Neural cell (in vitro differentiated cells): Measurements from ENCODE around the gene MUC2.

Experiments used
- EP300 ChIP-seq: fragments of 450-650 bp; conservative IDR thresholded peaks from 2 replicates; pipeline ENCODE4 v1.6.1; 2014; ENCODE audit warnings: antibody characterized with exemption, mild to moderate bottlenecking, moderate library complexity; ENCODE audit not compliant: poor library complexity, severe bottlenecking
- RAD21 ChIP-seq: fragments of 450-650 bp; conservative IDR thresholded peaks from 2 replicates; pipeline ENCODE4 v1.6.1; 2014; ENCODE audit warnings: antibody characterized with exemption, mild to moderate bottlenecking, moderate library complexity
- SMC3 ChIP-seq: fragments of 450-650 bp; conservative IDR thresholded peaks from 2 replicates; pipeline ENCODE4 v1.6.1; 2014; ENCODE audit warnings: antibody characterized with exemption, mild to moderate bottlenecking, moderate library complexity; ENCODE audit not compliant: poor library complexity
- TAF1 ChIP-seq: IDR thresholded peaks from 2 replicates; pipeline ENCODE4 v1.6.1; 2012; ENCODE audit warnings: low read depth
- TF ChIP-seq, protein P1 (sequence below): fragments of 450-650 bp; IDR thresholded peaks from 2 replicates; pipeline ENCODE4 v1.5.1; 2014; ENCODE audit warnings: antibody characterized with exemption, mild to moderate bottlenecking, moderate library complexity; ENCODE audit not compliant: poor library complexity, severe bottlenecking
- TF ChIP-seq, protein P2 (sequence below): IDR thresholded peaks from 2 replicates; pipeline ENCODE4 v1.6.1; 2012; ENCODE audit warnings: borderline replicate concordance

DNA sequence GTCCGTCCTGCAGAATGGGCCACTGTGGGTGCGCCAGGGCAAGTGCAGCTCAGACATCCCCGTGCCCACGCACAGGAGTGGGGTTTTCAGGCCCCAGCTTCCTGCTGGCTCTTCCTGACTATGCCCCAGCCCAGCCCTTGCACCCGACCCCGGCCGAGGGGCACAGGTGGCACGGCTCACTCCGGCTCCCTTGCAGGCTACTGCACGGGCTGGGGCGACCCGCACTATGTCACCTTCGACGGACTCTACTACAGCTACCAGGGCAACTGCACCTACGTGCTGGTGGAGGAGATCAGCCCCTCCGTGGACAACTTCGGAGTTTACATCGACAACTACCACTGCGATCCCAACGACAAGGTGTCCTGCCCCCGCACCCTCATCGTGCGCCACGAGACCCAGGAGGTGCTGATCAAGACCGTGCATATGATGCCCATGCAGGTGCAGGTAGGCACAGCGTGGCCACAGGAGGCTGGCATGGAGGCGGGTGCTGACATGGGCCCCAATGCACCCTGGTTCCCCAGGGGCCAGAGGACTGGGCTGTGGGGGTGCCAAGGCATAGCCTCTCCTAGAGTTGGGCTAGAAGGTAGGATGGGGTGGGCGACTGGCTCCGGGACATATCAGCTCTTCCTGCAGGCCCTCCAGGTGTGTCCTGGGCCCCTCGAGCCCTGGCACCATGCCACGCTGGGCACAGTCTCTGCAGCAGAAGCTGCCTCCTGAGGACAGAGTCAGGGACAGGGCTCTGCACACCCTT, 27.7 kb downstream of the MUC2 start:
- no peak for TF ChIP-seq TAF1
- TF ChIP-seq, protein P1, sequence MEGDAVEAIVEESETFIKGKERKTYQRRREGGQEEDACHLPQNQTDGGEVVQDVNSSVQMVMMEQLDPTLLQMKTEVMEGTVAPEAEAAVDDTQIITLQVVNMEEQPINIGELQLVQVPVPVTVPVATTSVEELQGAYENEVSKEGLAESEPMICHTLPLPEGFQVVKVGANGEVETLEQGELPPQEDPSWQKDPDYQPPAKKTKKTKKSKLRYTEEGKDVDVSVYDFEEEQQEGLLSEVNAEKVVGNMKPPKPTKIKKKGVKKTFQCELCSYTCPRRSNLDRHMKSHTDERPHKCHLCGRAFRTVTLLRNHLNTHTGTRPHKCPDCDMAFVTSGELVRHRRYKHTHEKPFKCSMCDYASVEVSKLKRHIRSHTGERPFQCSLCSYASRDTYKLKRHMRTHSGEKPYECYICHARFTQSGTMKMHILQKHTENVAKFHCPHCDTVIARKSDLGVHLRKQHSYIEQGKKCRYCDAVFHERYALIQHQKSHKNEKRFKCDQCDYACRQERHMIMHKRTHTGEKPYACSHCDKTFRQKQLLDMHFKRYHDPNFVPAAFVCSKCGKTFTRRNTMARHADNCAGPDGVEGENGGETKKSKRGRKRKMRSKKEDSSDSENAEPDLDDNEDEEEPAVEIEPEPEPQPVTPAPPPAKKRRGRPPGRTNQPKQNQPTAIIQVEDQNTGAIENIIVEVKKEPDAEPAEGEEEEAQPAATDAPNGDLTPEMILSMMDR = no peak
- no peak for TF ChIP-seq RAD21
- TF ChIP-seq EP300 = no peak
- TF ChIP-seq SMC3 = no peak
- TF ChIP-seq, protein P2, sequence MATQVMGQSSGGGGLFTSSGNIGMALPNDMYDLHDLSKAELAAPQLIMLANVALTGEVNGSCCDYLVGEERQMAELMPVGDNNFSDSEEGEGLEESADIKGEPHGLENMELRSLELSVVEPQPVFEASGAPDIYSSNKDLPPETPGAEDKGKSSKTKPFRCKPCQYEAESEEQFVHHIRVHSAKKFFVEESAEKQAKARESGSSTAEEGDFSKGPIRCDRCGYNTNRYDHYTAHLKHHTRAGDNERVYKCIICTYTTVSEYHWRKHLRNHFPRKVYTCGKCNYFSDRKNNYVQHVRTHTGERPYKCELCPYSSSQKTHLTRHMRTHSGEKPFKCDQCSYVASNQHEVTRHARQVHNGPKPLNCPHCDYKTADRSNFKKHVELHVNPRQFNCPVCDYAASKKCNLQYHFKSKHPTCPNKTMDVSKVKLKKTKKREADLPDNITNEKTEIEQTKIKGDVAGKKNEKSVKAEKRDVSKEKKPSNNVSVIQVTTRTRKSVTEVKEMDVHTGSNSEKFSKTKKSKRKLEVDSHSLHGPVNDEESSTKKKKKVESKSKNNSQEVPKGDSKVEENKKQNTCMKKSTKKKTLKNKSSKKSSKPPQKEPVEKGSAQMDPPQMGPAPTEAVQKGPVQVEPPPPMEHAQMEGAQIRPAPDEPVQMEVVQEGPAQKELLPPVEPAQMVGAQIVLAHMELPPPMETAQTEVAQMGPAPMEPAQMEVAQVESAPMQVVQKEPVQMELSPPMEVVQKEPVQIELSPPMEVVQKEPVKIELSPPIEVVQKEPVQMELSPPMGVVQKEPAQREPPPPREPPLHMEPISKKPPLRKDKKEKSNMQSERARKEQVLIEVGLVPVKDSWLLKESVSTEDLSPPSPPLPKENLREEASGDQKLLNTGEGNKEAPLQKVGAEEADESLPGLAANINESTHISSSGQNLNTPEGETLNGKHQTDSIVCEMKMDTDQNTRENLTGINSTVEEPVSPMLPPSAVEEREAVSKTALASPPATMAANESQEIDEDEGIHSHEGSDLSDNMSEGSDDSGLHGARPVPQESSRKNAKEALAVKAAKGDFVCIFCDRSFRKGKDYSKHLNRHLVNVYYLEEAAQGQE = no peak
